Endothelial cell of umbilical vein (primary cell): ENCODE measurements around the gene CIB1. TPM values are rescaled to one million over a fixed set of nuclear protein-coding genes. Genes with fewer than 3 reads are reported as not detected.

Experiments
- BruUV-seq: library from RNA; stranded (reverse); fragments of 400-500 nt; replicated peaks from 2 replicates; lab custom pipeline; 2021; lab: Mats Ljungman, UMichigan
- CTCF ChIA-PET: fragments of 300-600, 350-600 bp; sonication (Branson Sonifier 250); formaldehyde crosslinking; loops from one replicate; lab custom pipeline; 2021; ENCODE audit warnings: antibody characterized with exemption, inconsistent platforms; lab: Charles Lee
- POLR2A ChIA-PET: fragments of 300-600, 350-600 bp; sonication (Branson Sonifier 250); formaldehyde crosslinking; loops from one replicate; lab custom pipeline; 2021; ENCODE audit warnings: antibody characterized with exemption, inconsistent platforms; lab: Charles Lee
- DNase-seq: peaks from one replicate; pipeline ENCODE4 v3.0.0-alpha.2; 2011; ENCODE audit warnings: low read depth, low spot score
- FAIRE-seq: peaks from 2 replicates; lab custom pipeline; 2011; peaks lifted over from hg19 to GRCh38; lab: Jason Lieb, UNC
- H2AFZ ChIP-seq: 2 replicates; pipeline ENCODE4 v1.6.0; 2012; ENCODE audit warnings: low read depth, low read length, control low read depth, inconsistent platforms
- H3K27ac ChIP-seq: 2 replicates; pipeline ENCODE4 v1.5.1; 2011; ENCODE audit warnings: low read depth, mild to moderate bottlenecking, control low read depth, low read length, moderate library complexity; ENCODE audit not compliant: insufficient read depth
- H3K27me3 ChIP-seq, 2 experiments: 2 replicates each; pipeline versions ENCODE4 v1.6.0 to v1.6.1; 2011; ENCODE audit warnings: low read length in 2 of 2, mixed read lengths in 1 of 2; ENCODE audit not compliant: control insufficient read depth in 2 of 2, insufficient read depth in 2 of 2
- H3K36me3 ChIP-seq, 2 experiments: 2 replicates in 1 of 2; 3 replicates in 1 of 2; pipeline ENCODE4 v1.5.1; 2011; ENCODE audit warnings: low read length in 2 of 2, mild to moderate bottlenecking in 1 of 2, moderate library complexity in 1 of 2; ENCODE audit not compliant: control insufficient read depth in 2 of 2, insufficient read depth in 2 of 2; ENCODE audit errors: extremely low read depth in 1 of 2
- H3K4me1 ChIP-seq: 3 replicates; pipeline ENCODE4 v1.5.1; 2011; ENCODE audit warnings: mild to moderate bottlenecking, low read length; ENCODE audit not compliant: control insufficient read depth, insufficient read depth; ENCODE audit errors: extremely low read depth
- H3K4me2 ChIP-seq: 2 replicates; pipeline ENCODE4 v1.6.1; 2011; ENCODE audit warnings: low read length, control low read depth, mixed read lengths; ENCODE audit not compliant: insufficient read depth
- H3K4me3 ChIP-seq, 3 experiments: fragments of 200-600 bp in 1 of 3; sonication (generic), shearing (Covaris generic) in 1 of 3; replicated peaks in 1 of 3; 2 replicates each; pipeline ENCODE4 v1.5.1; 2011 to 2016; ENCODE audit warnings: control low read depth in 3 of 3, low read length in 3 of 3, mild to moderate bottlenecking in 2 of 3, inconsistent platforms in 1 of 3, low read depth in 1 of 3, moderate library complexity in 1 of 3; ENCODE audit not compliant: insufficient read depth in 1 of 3
- H3K79me2 ChIP-seq: 2 replicates; pipeline ENCODE4 v1.6.0; 2012; ENCODE audit warnings: low read length, inconsistent platforms; ENCODE audit not compliant: control insufficient read depth, insufficient read depth
- H3K9ac ChIP-seq: replicated peaks from 2 replicates; pipeline ENCODE3; 2011; ENCODE audit warnings: low read length, control low read depth; ENCODE audit not compliant: insufficient read depth; ENCODE audit errors: extremely low read depth
- H3K9me1 ChIP-seq: replicated peaks from 3 replicates; pipeline ENCODE4 v1.6.0; 2011; ENCODE audit warnings: mild to moderate bottlenecking, low read length; ENCODE audit not compliant: control insufficient read depth, insufficient read depth; ENCODE audit errors: extremely low read depth
- H3K9me3 ChIP-seq: replicated peaks from 2 replicates; pipeline ENCODE4 v1.5.1; 2012; ENCODE audit warnings: low read length, inconsistent platforms; ENCODE audit not compliant: control insufficient read depth, insufficient read depth
- H4K20me1 ChIP-seq: replicated peaks from 2 replicates; pipeline ENCODE3; 2011; ENCODE audit warnings: mild to moderate bottlenecking, low read length; ENCODE audit not compliant: control insufficient read depth, insufficient read depth; ENCODE audit errors: extremely low read depth
- EZH2 ChIP-seq: IDR thresholded peaks from 2 replicates; pipeline ENCODE4 v1.6.1; 2012; ENCODE audit warnings: borderline replicate concordance, low read depth, mild to moderate bottlenecking, moderate library complexity, low read length, inconsistent platforms; ENCODE audit not compliant: severe bottlenecking
- FOS ChIP-seq: IDR thresholded peaks from 2 replicates; pipeline ENCODE4 v1.6.1; 2011; ENCODE audit warnings: mild to moderate bottlenecking, low read length, moderate library complexity, borderline replicate concordance; ENCODE audit not compliant: insufficient read depth
- JUN ChIP-seq: IDR thresholded peaks from 2 replicates; pipeline ENCODE4 v1.6.1; 2011; ENCODE audit warnings: borderline replicate concordance, low read depth; ENCODE audit not compliant: insufficient read length, insufficient read depth
- MYC ChIP-seq: IDR thresholded peaks from one replicate; pipeline ENCODE4 v1.6.1; 2011; ENCODE audit warnings: mild to moderate bottlenecking, low read depth, low read length
- POLR2A ChIP-seq: IDR thresholded peaks from 2 replicates; pipeline ENCODE4 v1.6.1; 2012; ENCODE audit warnings: low read depth, mild to moderate bottlenecking, control low read depth, low read length
- POLR2AphosphoS5 ChIP-seq: IDR thresholded peaks from 2 replicates; pipeline ENCODE4 v1.6.1; 2012; ENCODE audit warnings: low read depth, mild to moderate bottlenecking, control low read depth, low read length, moderate library complexity; ENCODE audit not compliant: insufficient read depth
- dilution Hi-C: fragments of 300-500 bp; cut with MboI; formaldehyde crosslinking; loops from one replicate; pipeline ENCODE4 v1.15.0; 2019; ENCODE audit warnings: low sequenced_read_pairs; ENCODE audit not compliant: extremely low pct_ligation_motif_present
- intact Hi-C: fragments of 100-400 bp; cut with micrococcal nuclease; formaldehyde crosslinking; loops from one replicate; pipeline ENCODE4 v1.10.0; 2022
- polyA plus RNA-seq, 4 experiments: library from polyadenylated mRNA; depleted of rRNA in 3 of 4; stranded (reverse) in 3 of 4; unstranded in 1 of 4; fragments of >200 nt; gene quantifications; 2 replicates each; pipeline versions ENCODE4 v1.2.1 to v1.2.3, GENCODE V29; 2011 to 2012; ENCODE audit warnings: missing spikeins in 1 of 4
- total RNA-seq: library from RNA; stranded (reverse); gene quantifications from 2 replicates; pipeline ENCODE4 v1.2.3, GENCODE V29; 2021
- TF ChIP-seq, protein P1 (sequence below): IDR thresholded peaks from 2 replicates; pipeline ENCODE4 v1.6.1; 2011; ENCODE audit not compliant: insufficient read depth, insufficient read length
- TF ChIP-seq, protein P2 (sequence below), 2 donors: IDR thresholded peaks; 1 replicate in 1 of 2; 2 replicates in 1 of 2; pipeline ENCODE4 v1.5.1; 2011; ENCODE audit warnings: low read length in 2 of 2, mild to moderate bottlenecking in 2 of 2, moderate library complexity in 2 of 2, control low read depth in 1 of 2, inconsistent platforms in 1 of 2, low read depth in 1 of 2; ENCODE audit not compliant: insufficient read depth in 1 of 2; ENCODE audit errors: extremely low read depth in 1 of 2

Gene CIB1
- total and polyA plus RNA-seq, 2 donors (not counting 3 experiments of a cell fraction or from before 2014, with no cell fraction given): 58.3 to 105 TPM

- CTCF ChIA-PET: interaction anchor here (1.5 to 2.1 kb wide), 2 partner anchors 10 kb away, joined by 7 to 9 read pairs; partner anchors contain the start of gene SEMA4B
- Histone ChIP-seq H3K27me3 (no peaks in the 10 kb centered on the region), H3K4me3 (no peak overlapping the region), H3K36me3 (no peaks in the 10 kb centered on the region), H4K20me1 (no peaks in the 10 kb centered on the region), H3K79me2 (no peaks in the 10 kb centered on the region), H3K9ac (no peak overlapping the region), H2AFZ (peak overlapping the region; percentile 45), H3K9me1 (no peaks in the 10 kb centered on the region), H3K4me1 (peaks cover 12% of the 10 kb centered on the region), H3K9me3 (no peaks in the 10 kb centered on the region), H3K27ac (peak overlapping the region; percentile 27), H3K4me2 (peak overlapping the region; percentile 44)
- no TSS peak for BruUV-seq
- DNase-seq: peak; percentile 32
- TF ChIP-seq, protein P1, sequence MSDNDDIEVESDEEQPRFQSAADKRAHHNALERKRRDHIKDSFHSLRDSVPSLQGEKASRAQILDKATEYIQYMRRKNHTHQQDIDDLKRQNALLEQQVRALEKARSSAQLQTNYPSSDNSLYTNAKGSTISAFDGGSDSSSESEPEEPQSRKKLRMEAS: no peak
- TF ChIP-seq, protein P2, sequence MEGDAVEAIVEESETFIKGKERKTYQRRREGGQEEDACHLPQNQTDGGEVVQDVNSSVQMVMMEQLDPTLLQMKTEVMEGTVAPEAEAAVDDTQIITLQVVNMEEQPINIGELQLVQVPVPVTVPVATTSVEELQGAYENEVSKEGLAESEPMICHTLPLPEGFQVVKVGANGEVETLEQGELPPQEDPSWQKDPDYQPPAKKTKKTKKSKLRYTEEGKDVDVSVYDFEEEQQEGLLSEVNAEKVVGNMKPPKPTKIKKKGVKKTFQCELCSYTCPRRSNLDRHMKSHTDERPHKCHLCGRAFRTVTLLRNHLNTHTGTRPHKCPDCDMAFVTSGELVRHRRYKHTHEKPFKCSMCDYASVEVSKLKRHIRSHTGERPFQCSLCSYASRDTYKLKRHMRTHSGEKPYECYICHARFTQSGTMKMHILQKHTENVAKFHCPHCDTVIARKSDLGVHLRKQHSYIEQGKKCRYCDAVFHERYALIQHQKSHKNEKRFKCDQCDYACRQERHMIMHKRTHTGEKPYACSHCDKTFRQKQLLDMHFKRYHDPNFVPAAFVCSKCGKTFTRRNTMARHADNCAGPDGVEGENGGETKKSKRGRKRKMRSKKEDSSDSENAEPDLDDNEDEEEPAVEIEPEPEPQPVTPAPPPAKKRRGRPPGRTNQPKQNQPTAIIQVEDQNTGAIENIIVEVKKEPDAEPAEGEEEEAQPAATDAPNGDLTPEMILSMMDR (IDR thresholded peaks at IDR 0.05; ENCODE audit: extremely low read depth in 1 of 2, insufficient read depth in 1 of 2, low read depth in 1 of 2, low read length in 2 of 2): no peak
- TF ChIP-seq JUN (no peak), EZH2 (no peak), FOS (peak; percentile 51), MYC (no peak), POLR2A (no peak), POLR2AphosphoS5 (no peak)
- intact Hi-C loops: loop anchor here (1.0 to 10.0 kb wide), 2 partner anchors 8 to 317 kb away; partner anchors contain the start of gene AP3S2
- dilution Hi-C loops: loop anchor here (10.0 kb wide), 1 partner anchor 67 kb away; no protein-coding TSS in a partner anchor
- POLR2A ChIA-PET: interaction anchor here (0.7 kb wide), 1 partner anchor 720 kb away, joined by 3 read pairs; no protein-coding TSS in a partner anchor
- peak; percentile 56 for FAIRE-seq
Measured at GRCh38 chr15:90211440-90212143, 22.1 kb downstream of the CIB1 start.
